Activated naive CD4-positive, alpha-beta T cell treated with anti-CD3 and anti-CD28 coated beads, Interleukin-2, amount 50 U/mL, for 72 hours (primary cell): ENCODE measurements around the gene ANKRD39. TPM values are rescaled to one million over a fixed set of nuclear protein-coding genes. Genes with fewer than 3 reads are reported as not detected.
A peak's percentile ranks its signal among the peaks of the same experiment; 100 is the strongest.

Experiments
- ATAC-seq, 2 donors: fragments of 150-1000 bp; cut with Tn5 transposase; 2 replicates each; pipeline ENCODE4 v1.10.0; 2021; ENCODE audit warnings: mild to moderate bottlenecking in 2 of 2, moderate library complexity in 2 of 2
- DNase-seq, 2 donors: peaks; one replicate each; pipeline ENCODE4 v3.0.0; 2021 to 2022; ENCODE audit warnings: low spot score in 2 of 2
- H3K27ac Mint-ChIP-seq, 2 donors: one replicate each; pipeline ENCODE4 v1.8.0; 2022; ENCODE audit warnings: mild to moderate bottlenecking in 2 of 2, mixed read lengths in 2 of 2
- H3K36me3 Mint-ChIP-seq, 2 donors: one replicate each; pipeline ENCODE4 v1.8.0; 2022; ENCODE audit warnings: mixed read lengths in 2 of 2
- H3K9me3 Mint-ChIP-seq, 2 donors: one replicate each; pipeline ENCODE4 v1.8.0; 2022; ENCODE audit warnings: mixed read lengths in 2 of 2
- total RNA-seq, 2 donors: library from RNA; stranded (reverse); gene quantifications; one replicate each; pipeline ENCODE4 v1.2.3, GENCODE V29; 2022

The ANKRD39 gene
- total RNA-seq, 2 donors from 2014 or later: 23.8 to 39.2 TPM

GRCh38 chr2:96847586-96847985 lies 10.2 kb downstream of the ANKRD39 start:
- DNase-seq (no peak), ATAC-seq (no peak)
- peaks cover 0 to 4% of the 10 kb centered on the region in 2 donors for H3K36me3 Mint-ChIP-seq
- no peaks in the 10 kb centered on the region for H3K9me3 Mint-ChIP-seq
- H3K27ac Mint-ChIP-seq: no peak overlapping the region

DNA sequence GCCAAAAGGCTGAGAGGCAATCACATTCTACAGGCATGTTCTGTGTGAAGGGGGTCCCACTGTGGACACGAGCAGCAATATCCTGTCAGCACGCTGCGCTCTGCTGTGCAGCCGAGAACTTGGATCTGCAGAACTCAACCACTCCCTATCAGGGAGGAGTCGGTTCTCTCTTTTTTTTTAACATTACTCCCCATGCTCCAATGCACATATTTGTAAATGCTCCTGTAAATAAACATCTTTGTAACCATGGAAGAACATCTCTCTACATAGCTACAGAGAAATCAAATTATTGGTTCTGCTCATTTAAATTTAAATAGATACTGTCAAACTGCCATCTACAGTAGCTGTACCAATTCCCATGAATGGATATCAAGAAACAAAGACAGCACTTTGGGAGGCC lies 11.0 kb downstream of the ANKRD39 start:
- Mint-ChIP-seq H3K27ac (no peak overlapping the region), H3K9me3 (no peaks in the 10 kb centered on the region), H3K36me3 (peaks cover 0 to 4% of the 10 kb centered on the region in 2 donors)
- DNase-seq: no peak
- ATAC-seq: no peak

GRCh38 chr2:96844405-96844808 lies 13.4 kb downstream of the ANKRD39 start:
- DNase-seq (no peak), ATAC-seq (no peak)
- no peak overlapping the region for H3K27ac Mint-ChIP-seq
- no peaks in the 10 kb centered on the region for H3K9me3 Mint-ChIP-seq
- H3K36me3 Mint-ChIP-seq: peaks cover 0 to 6% of the 10 kb centered on the region in 2 donors

DNA sequence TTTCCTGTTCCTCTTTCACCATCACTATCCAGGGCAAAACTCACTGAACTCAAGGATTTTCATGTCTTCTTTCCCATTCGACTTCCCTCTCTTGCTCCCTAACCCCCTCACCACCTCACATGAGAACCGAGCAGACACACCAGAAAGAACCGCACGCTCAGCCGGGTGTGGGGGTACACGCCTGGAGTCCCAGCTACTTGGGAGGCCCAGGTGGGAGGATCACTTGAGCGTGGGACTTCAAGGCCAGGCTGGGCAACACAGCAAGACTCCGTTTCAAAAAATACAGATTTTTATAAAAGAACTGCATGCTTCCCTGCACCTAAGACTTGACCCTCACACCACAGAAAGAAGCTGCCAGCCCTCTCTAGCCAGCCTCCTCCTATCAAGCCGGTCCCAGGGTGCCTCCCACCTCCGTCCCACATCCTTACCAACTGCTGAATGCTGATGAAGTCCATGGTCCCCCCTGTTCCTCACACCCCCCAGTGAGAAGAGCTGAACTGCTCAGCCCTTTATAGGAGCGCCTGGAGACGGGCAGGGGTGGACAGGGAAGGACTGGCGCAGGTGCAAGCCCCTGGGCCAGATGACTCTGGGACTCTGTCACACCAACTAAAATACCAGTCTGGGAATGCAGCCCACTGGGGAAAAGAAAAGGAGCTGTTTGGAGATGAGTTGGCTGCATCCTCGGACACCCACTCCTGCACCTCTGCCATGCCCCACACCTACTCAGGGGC lies 14.1 kb downstream of the ANKRD39 start, which contains the start of gene ANKRD23:
Gene ANKRD23, minus strand, starts transcription at position 484 of the 731 bp plus-strand sequence. Its CDS starts 29 bp downstream, at position 455.
- Mint-ChIP-seq H3K9me3 (no peaks in the 10 kb centered on the region), H3K27ac (peak within 1 kb of the TSS in 1 of 2 donors; percentile 45), H3K36me3 (peaks cover 0 to 6% of the 10 kb centered on the region in 2 donors)
- ATAC-seq (no peak), DNase-seq (no peak)

- DNase-seq (no peak), ATAC-seq (no peak)
- peak overlapping the region in 1 of 2 donors; percentile 82 for H3K27ac Mint-ChIP-seq
- H3K9me3 Mint-ChIP-seq: no peaks in the 10 kb centered on the region
- H3K36me3 Mint-ChIP-seq: peaks cover 0 to 6% of the 10 kb centered on the region in 2 donors
Observed at GRCh38 chr2:96842600-96842999, 15.2 kb downstream of the ANKRD39 start.

GRCh38 chr2:96841701-96842495 lies 15.9 kb downstream of the ANKRD39 start:
- ATAC-seq (no peak), DNase-seq (no peak)
- Mint-ChIP-seq H3K9me3 (no peaks in the 10 kb centered on the region), H3K36me3 (peaks cover 0 to 6% of the 10 kb centered on the region in 2 donors), H3K27ac (peak overlapping the region in 1 of 2 donors; percentile 82)

- H3K27ac Mint-ChIP-seq: no peak overlapping the region
Observed at GRCh38 chr2:96839875-96840850, 17.7 kb downstream of the ANKRD39 start.

DNA sequence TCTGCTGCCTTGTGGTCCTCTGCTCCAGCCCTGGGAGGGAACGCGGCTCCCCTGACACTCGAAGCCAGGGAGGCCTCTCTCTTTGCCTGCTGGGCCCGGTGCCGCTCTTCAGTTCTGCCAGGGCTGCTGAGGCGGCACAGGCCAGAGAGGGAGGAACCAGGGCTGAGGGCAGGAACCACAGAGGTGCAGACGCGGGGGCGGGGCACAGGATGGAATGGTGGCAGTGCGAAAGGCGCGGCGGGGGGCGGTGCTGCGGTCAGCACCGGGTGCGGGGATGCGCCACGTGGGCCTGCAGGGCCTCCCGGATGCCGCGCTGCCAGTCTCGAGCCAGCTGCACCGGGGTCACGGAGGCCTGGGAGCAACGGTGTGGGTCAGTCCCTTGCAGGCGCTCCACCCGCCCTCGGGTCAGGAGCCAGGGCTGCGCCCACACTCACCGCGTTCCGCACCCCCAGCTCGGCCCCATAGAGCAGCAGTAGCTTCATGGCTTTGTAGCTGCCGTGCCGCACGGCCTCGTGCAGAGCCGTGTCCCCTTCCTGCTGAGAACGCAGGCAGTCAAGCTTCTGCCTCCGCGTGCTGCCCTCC lies 18.4 kb downstream of the ANKRD39 start:
- no peak overlapping the region for H3K27ac Mint-ChIP-seq
- ATAC-seq (peak; percentile 87 to 94), DNase-seq (peak; percentile 68 to 83)
- peaks cover 0 to 6% of the 10 kb centered on the region in 2 donors for H3K36me3 Mint-ChIP-seq
- H3K9me3 Mint-ChIP-seq: no peaks in the 10 kb centered on the region

More at GRCh38 chr2:96839875-96840850, 17.7 kb downstream of the ANKRD39 start:
- DNase-seq (no peak), ATAC-seq (no peak)
- H3K9me3 Mint-ChIP-seq: no peaks in the 10 kb centered on the region
- H3K36me3 Mint-ChIP-seq: peaks cover 0 to 6% of the 10 kb centered on the region in 2 donors

GRCh38 chr2:96838345-96839292 lies 19.2 kb downstream of the ANKRD39 start:
- no peak for DNase-seq
- Mint-ChIP-seq H3K36me3 (peaks cover 0 to 6% of the 10 kb centered on the region in 2 donors), H3K27ac (no peak overlapping the region), H3K9me3 (no peaks in the 10 kb centered on the region)
- ATAC-seq: no peak

DNA sequence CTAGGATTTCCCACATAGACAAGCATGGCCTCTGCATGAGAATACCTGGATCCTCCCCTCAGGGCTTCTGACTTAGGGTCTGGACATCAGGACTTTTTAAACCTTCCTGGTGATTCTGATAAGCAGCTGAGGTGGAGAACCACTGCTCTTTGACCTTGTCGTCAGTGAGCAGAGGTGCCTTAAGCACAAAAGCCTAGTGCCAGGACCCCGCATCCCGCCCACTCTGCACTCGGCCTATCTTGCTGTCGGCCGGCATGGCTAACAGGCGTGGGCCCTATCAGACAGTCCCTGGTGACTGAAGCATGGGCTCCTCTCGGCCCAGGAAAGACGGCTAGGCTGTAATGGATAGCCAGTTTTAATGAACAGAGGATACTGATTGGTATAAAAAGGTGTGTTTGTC lies 20.2 kb downstream of the ANKRD39 start:
- no peak for DNase-seq
- ATAC-seq: no peak
- peaks cover 0 to 6% of the 10 kb centered on the region in 2 donors for H3K36me3 Mint-ChIP-seq
- H3K27ac Mint-ChIP-seq: no peak overlapping the region
- H3K9me3 Mint-ChIP-seq: no peaks in the 10 kb centered on the region

- DNase-seq (no peak), ATAC-seq (no peak)
- Mint-ChIP-seq H3K9me3 (no peaks in the 10 kb centered on the region), H3K36me3 (peaks cover 0 to 3% of the 10 kb centered on the region in 2 donors), H3K27ac (no peak overlapping the region)
Observed at GRCh38 chr2:96835830-96836229, 22.0 kb downstream of the ANKRD39 start.

DNA sequence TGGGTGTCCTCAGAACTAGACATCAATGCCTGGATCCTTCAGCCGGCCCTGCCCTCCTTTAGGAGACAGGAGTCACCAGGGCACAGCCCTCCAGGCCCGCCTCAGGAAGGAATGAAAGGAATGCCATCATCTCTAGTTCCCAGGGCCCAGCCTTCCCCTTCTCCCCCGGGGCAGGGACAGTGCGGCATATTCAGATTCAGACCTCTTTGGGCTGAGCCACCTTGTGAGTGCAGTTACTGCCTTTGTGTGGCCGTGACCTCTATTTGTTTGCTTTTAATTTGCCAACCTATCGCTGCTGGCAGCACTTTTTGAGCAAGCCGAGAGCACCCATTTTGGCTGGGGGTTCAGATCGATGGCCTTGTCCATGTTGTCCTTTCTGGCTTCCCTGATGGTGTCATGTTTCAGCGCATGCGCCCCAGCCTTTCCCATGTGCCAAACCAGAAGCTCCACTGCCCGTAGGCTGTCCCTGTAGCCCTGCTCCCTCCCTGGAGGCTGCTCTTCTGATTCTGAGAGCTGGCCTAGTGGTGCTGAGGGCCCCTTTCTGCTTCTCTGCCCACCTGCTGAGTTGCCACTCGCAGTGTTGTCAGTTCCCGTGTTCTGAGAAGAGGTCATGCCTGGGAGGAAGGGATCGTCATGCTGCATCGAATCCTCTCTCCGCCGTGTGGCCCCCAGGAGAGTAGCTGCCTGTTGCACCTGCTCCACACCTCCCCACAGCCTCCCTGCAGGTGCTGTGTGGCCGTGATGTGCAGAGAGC lies 24.9 kb downstream of the ANKRD39 start:
- H3K27ac Mint-ChIP-seq: peak overlapping the region in 1 of 2 donors; percentile 70
- no peak for DNase-seq
- no peaks in the 10 kb centered on the region for H3K9me3 Mint-ChIP-seq
- peaks cover 5 to 8% of the 10 kb centered on the region in 2 donors for H3K36me3 Mint-ChIP-seq
- ATAC-seq: no peak

DNA sequence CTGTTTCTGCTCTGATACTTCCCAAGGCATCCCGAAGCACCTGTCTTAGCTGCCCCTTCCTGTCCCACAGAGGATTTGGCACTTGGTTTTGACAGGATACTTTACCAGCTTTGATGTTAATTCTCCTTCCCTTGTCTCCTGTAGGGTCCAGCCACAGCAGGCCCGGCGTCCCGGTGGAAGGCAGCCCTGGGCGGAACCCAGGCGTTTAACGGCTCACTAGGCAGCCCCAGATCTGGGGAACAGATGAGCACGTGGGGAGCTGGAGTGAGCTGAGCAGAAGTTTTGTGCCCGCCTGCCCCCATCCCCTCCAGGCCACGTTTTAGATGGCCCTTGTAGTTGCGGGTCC lies 25.4 kb downstream of the ANKRD39 start:
- ATAC-seq (no peak), DNase-seq (no peak)
- Mint-ChIP-seq H3K9me3 (no peaks in the 10 kb centered on the region), H3K27ac (peak overlapping the region in 1 of 2 donors; percentile 70), H3K36me3 (peaks cover 5 to 8% of the 10 kb centered on the region in 2 donors)

DNA sequence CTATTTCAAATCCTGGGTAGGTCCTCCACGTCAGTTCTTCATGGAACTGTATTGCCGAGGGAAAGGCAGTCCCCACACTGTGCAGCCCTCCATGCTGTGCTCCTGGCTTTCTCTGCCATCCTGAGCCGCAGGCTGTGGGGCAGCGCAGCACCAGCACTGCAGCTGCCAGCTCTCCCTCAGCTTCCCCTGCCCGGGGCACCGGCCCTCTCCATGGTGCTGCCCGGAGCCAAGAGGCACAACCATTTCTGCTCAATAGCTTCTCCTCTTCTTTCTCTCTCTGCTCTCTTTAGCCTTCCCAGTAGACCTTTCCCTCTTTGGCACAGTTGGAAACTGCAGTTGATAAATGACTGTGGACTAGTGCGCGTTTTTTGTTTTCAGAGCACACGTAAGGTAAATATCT lies 26.1 kb downstream of the ANKRD39 start:
- DNase-seq (no peak), ATAC-seq (no peak)
- Mint-ChIP-seq H3K36me3 (peaks cover 5 to 8% of the 10 kb centered on the region in 2 donors), H3K27ac (no peak overlapping the region), H3K9me3 (no peaks in the 10 kb centered on the region)
